HG03558 (cell line): Measurements from ENCODE around the gene SMCR8.
"Not testable (repeated sequence)": the region's sequence is repeated elsewhere in the genome, so short reads cannot be mapped to it uniquely, and the experiment has no call there.

Source experiments
- ATAC-seq: cut with Tn5 transposase; IDR thresholded peaks from one replicate; pipeline ENCODE4 v1.9.1; 2021; ENCODE audit warnings: moderate number of reproducible peaks; ENCODE audit not compliant: unreplicated experiment; ENCODE audit errors: extremely low read depth

SMCR8 gene

GRCh38 chr17:18318117-18318516 lies 3.0 kb downstream of the SMCR8 start:
- no peak for ATAC-seq

GRCh38 chr17:18318771-18319450 lies 3.8 kb downstream of the SMCR8 start:
- ATAC-seq: no peak

GRCh38 chr17:18319604-18320256 lies 4.6 kb downstream of the SMCR8 start:
- ATAC-seq: no peak

GRCh38 chr17:18320301-18320700 lies 5.2 kb downstream of the SMCR8 start:
- no peak for ATAC-seq

GRCh38 chr17:18321309-18321708 lies 6.2 kb downstream of the SMCR8 start:
- no peak for ATAC-seq

GRCh38 chr17:18322522-18322921 lies 7.4 kb downstream of the SMCR8 start:
- ATAC-seq: no peak

GRCh38 chr17:18323007-18323406 lies 7.9 kb downstream of the SMCR8 start:
- ATAC-seq: no peak

GRCh38 chr17:18323507-18324139 lies 8.5 kb downstream of the SMCR8 start:
- no peak for ATAC-seq

GRCh38 chr17:18324140-18325050 lies 9.3 kb downstream of the SMCR8 start:
- ATAC-seq: no peak

- no peak for ATAC-seq
Measured at GRCh38 chr17:18326039-18326438, 10.9 kb downstream of the SMCR8 start.

GRCh38 chr17:18326572-18326971 lies 11.5 kb downstream of the SMCR8 start:
- ATAC-seq: no peak

GRCh38 chr17:18327093-18327492 lies 12.0 kb downstream of the SMCR8 start:
- ATAC-seq: no peak

- no peak for ATAC-seq
Measured at GRCh38 chr17:18327556-18327955, 12.5 kb downstream of the SMCR8 start.

GRCh38 chr17:18328643-18329204 lies 13.6 kb downstream of the SMCR8 start:
- ATAC-seq: no peak

- no peak for ATAC-seq
Measured at GRCh38 chr17:18331879-18332278, 16.8 kb downstream of the SMCR8 start.

- ATAC-seq: no peak
Measured at GRCh38 chr17:18332909-18333489, 17.9 kb downstream of the SMCR8 start.

- ATAC-seq: not testable (repeated sequence)
Measured at GRCh38 chr17:18338158-18338557, 23.1 kb downstream of the SMCR8 start.

GRCh38 chr17:18339933-18340332 lies 24.8 kb downstream of the SMCR8 start:
- ATAC-seq: no peak

- ATAC-seq: no peak
Measured at GRCh38 chr17:18344021-18344420, 28.9 kb downstream of the SMCR8 start.

GRCh38 chr17:18353541-18353940 lies 38.4 kb downstream of the SMCR8 start:
- no peak for ATAC-seq
